GM12878 (cell line): Measurements from ENCODE around the gene PMIS2. TPM values are rescaled to one million over a fixed set of nuclear protein-coding genes. Genes with fewer than 3 reads are reported as not detected.

Source experiments
- CREB1 ChIP-seq: IDR thresholded peaks from 2 replicates; pipeline ENCODE4 v1.6.1; 2012; ENCODE audit warnings: low read depth, mild to moderate bottlenecking, inconsistent platforms
- HDAC6 ChIP-seq: fragments of 200-600 bp; sonication (generic); IDR thresholded peaks from one replicate; pipeline ENCODE4 v1.8.0; 2017; ENCODE audit warnings: antibody characterized with exemption; ENCODE audit not compliant: unreplicated experiment
- HDGF ChIP-seq: fragments of 450-650 bp; IDR thresholded peaks from 2 replicates; pipeline ENCODE4 v1.6.1; 2016; ENCODE audit warnings: antibody characterized with exemption
- NBN ChIP-seq: fragments of 450-650 bp; IDR thresholded peaks from 2 replicates; pipeline ENCODE4 v1.6.1; 2016
- NR2C1 ChIP-seq: fragments of 450-650 bp; IDR thresholded peaks from 2 replicates; pipeline ENCODE4 v1.6.1; 2017; ENCODE audit warnings: antibody characterized with exemption, mild to moderate bottlenecking, moderate library complexity
- PBX3 ChIP-seq: IDR thresholded peaks from 2 replicates; pipeline ENCODE4 v1.6.1; 2011; ENCODE audit warnings: mild to moderate bottlenecking, low read depth, low read length, moderate library complexity; ENCODE audit not compliant: insufficient replicate concordance
- RB1 ChIP-seq: fragments of 450-650 bp; formaldehyde crosslinking; IDR thresholded peaks from 2 replicates; pipeline ENCODE4 v1.6.1; 2017; ENCODE audit warnings: mild to moderate bottlenecking, borderline replicate concordance
- polyA plus RNA-seq, 11 experiments: library from polyadenylated mRNA; depleted of rRNA in 4 of 11; unstranded in 6 of 11; stranded (reverse) in 5 of 11; fragments of >200 nt; fragmentation: Nextera tagmentation in 4 of 11; fragmentation: Illumina TruSeq in 1 of 11; extraction: Ambion mirVana in 4 of 11; extraction: Trizol in 1 of 11; gene quantifications; 1 replicate in 1 of 11; 2 replicates in 10 of 11; pipeline versions ENCODE4 v1.2.1 to v1.2.3, GENCODE V29; 2011 to 2016; ENCODE audit warnings: inconsistent platforms in 2 of 11, missing spikeins in 2 of 11, low read depth in 1 of 11
- total RNA-seq, 4 experiments: library from RNA; depleted of rRNA in 3 of 4; stranded (reverse); fragments of >200 nt in 3 of 4; fragmentation: Illumina TruSeq in 1 of 4; extraction: Trizol in 1 of 4; gene quantifications; 2 replicates each; pipeline versions ENCODE4 v1.2.1 to v1.2.3, GENCODE V29; 2013 to 2021
- TF ChIP-seq, protein P1 (sequence below): fragments of 450-650 bp; IDR thresholded peaks from 2 replicates; pipeline ENCODE4 v1.6.1; 2016; ENCODE audit warnings: mild to moderate bottlenecking
- TF ChIP-seq, protein P2 (sequence below): fragments of 150-350 bp; IDR thresholded peaks from 2 replicates; pipeline ENCODE4 v1.6.1; 2016; ENCODE audit warnings: low read depth, low read length

PMIS2 gene
- total and polyA plus RNA-seq, 10 of the 15 experiments (the other 5 are each of a cell fraction or from before 2014, with no cell fraction given): not detected

DNA sequence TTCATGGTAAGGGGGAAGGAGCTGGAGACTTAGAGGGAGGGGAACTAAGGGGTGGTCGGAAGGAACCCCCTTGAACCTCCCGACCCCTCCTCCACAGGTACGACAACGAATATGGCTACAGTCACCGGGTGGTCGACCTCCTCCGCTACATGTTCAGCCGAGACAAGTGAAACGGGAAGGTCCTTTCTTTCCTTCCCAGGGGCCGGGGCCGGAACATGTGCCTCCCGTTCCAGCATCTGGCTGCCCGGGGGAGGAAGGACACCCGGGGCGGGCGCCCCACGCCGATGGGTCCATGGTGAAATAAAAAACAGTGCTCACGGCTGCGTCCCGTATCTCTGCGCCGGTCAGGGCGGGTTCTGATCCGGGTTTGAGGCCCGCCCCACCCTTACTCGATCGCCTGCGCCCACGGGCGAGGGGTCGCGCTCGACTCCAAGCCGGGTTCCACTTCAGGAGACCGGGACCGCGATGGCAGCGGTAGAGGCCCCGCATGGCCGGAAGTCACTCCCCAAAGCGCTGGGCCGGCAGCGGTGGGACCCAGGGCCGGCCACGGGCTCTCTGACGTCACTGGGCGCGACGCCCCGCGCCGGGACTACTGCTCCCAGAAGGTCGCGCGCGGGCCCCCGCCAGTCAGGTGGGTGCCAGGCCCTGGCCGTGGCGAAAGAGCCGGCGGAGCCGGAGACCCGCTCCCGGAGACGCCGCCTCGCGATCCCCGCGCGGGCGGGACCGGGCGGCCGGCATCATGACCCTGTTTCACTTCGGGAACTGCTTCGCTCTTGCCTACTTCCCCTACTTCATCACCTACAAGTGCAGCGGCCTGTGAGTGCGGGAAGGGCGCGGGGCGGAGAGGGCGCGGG, 40.7 kb upstream of the PMIS2 start, which contains the start of gene TMEM147 (continued):
- TF ChIP-seq PBX3: peak; percentile 55
- TF ChIP-seq RB1: peak; percentile 34; the same call in 1 of the 2 replicates
- peak; percentile 32; the same call in 1 of the 2 replicates for TF ChIP-seq HDGF
- peak; percentile 90 for TF ChIP-seq NBN
- TF ChIP-seq HDAC6: no peak
- TF ChIP-seq CREB1: peak; percentile 98
- TF ChIP-seq, protein P1, sequence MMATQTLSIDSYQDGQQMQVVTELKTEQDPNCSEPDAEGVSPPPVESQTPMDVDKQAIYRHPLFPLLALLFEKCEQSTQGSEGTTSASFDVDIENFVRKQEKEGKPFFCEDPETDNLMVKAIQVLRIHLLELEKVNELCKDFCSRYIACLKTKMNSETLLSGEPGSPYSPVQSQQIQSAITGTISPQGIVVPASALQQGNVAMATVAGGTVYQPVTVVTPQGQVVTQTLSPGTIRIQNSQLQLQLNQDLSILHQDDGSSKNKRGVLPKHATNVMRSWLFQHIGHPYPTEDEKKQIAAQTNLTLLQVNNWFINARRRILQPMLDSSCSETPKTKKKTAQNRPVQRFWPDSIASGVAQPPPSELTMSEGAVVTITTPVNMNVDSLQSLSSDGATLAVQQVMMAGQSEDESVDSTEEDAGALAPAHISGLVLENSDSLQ: peak; percentile 48; the same call in 1 of the 2 replicates
- TF ChIP-seq, protein P2, sequence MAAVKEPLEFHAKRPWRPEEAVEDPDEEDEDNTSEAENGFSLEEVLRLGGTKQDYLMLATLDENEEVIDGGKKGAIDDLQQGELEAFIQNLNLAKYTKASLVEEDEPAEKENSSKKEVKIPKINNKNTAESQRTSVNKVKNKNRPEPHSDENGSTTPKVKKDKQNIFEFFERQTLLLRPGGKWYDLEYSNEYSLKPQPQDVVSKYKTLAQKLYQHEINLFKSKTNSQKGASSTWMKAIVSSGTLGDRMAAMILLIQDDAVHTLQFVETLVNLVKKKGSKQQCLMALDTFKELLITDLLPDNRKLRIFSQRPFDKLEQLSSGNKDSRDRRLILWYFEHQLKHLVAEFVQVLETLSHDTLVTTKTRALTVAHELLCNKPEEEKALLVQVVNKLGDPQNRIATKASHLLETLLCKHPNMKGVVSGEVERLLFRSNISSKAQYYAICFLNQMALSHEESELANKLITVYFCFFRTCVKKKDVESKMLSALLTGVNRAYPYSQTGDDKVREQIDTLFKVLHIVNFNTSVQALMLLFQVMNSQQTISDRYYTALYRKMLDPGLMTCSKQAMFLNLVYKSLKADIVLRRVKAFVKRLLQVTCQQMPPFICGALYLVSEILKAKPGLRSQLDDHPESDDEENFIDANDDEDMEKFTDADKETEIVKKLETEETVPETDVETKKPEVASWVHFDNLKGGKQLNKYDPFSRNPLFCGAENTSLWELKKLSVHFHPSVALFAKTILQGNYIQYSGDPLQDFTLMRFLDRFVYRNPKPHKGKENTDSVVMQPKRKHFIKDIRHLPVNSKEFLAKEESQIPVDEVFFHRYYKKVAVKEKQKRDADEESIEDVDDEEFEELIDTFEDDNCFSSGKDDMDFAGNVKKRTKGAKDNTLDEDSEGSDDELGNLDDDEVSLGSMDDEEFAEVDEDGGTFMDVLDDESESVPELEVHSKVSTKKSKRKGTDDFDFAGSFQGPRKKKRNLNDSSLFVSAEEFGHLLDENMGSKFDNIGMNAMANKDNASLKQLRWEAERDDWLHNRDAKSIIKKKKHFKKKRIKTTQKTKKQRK: no peak
- TF ChIP-seq NR2C1: peak; percentile 68
- TF ChIP-seq, all 136 proteins: peak for 55
